GM19455 (cell line): ENCODE data around the gene TUBA8.
A peak's percentile ranks its signal among the peaks of the same experiment; 100 is the strongest.
"Not testable (repeated sequence)": the region's sequence is repeated elsewhere in the genome, so short reads cannot be mapped to it uniquely, and the experiment has no call there.

ENCODE experiments used
- ATAC-seq: cut with Tn5 transposase; IDR thresholded peaks from one replicate; pipeline ENCODE4 v1.9.1; 2021; ENCODE audit not compliant: unreplicated experiment

The TUBA8 gene

DNA sequence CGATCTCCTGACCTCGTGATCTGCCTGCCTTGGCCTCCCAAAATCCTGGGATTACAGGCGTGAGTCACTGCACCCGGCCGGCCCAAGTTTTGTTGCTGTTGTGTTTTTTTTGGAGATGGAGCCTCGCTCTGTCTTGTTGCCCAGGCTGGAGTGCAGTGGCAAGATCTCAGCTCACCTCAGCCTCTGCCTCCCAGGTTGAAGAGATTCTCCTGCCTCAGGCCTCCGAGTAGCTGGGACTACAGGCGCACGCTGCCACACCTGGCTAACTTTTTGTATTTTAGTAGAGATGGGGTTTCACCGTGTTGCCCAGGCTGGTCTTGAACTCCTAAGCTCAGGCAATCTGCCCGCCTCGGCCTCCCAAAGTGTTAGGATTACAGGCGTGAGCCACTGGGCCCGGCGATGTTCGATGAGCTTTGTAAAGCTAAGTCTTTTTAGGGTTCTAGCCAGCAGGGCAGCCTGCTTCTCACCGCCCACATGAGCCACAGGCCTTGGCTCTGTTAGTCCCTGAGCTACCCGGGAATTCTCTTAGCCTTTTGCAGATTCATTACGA lies 12.9 kb downstream of the TUBA8 start:
- ATAC-seq, result not testable (repeated sequence)

DNA sequence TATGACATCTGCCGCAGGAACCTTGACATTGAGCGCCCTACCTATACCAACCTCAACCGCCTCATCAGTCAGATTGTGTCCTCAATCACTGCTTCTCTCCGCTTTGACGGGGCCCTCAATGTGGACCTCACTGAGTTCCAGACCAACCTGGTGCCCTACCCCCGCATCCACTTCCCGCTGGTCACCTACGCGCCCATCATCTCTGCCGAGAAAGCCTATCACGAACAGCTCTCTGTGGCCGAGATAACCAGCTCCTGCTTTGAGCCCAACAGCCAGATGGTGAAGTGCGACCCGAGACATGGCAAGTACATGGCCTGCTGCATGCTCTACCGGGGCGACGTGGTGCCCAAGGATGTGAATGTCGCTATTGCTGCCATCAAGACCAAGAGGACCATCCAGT lies 16.0 kb downstream of the TUBA8 start:
- ATAC-seq, result no peak

DNA sequence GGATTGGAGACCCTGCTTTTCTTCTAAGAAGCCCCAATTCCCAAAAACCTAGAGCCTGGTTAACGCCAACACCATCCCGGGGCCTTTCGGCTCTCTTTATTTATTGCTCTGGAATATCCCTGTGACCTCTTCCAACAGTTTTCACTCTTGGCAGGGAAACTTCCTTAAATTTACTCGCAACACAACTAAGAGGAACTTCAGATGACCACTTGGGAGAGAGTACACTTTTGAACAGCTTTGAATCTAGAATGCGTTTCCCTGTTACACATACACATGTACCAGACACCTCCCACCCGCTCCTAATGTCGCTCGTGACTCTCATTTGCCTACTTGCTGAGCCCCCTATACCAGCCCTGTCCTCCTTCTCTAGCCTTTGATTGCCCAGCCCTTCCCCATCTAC lies 19.4 kb downstream of the TUBA8 start:
- no peak for ATAC-seq

DNA sequence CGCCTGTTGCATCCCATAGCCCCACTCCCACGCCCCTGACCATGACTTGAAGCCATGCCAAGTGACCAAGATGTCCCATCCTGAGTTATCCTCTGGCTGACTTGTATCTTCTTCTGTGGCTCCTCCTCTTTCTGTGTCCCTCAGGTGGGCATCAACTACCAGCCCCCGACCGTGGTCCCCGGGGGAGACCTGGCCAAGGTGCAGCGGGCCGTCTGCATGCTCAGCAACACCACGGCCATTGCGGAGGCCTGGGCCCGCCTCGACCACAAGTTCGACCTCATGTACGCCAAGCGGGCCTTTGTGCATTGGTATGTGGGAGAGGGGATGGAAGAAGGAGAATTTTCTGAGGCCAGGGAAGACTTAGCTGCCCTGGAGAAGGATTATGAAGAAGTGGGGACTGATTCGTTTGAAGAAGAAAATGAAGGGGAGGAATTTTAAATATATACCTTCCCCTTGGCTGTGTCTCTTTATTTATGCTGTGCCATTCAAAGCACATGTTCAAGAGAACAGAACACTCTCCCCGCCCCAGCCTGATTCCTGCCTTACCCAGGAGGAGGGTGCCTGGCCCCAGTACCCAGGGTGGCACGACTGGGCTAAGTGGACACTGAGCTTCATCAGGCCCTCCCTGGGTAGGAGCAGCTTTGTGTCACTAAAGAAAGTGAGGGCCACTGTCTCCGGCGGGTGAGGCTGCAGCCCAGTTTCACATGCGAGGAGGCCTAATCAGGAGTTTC lies 20.3 kb downstream of the TUBA8 start:
- ATAC-seq, result no peak

DNA sequence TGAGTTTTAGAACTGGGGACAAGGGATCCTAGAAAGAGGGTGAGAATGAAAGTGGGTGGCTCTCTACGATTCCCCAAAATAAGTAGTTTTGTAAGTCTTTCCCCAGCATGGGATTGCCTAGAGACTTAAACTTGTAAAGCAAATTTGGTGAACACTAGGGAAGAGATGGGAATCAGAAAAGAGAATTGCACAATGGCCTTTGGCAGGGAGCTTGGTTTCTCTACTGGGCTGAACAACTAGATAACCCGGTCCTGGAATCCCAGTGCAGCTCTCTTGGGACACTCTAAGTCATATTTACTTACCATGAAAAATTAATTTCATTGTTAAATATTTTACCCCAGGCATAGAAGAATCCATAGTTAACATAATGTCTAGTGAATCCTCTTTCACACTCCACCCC lies 22.8 kb downstream of the TUBA8 start:
- no peak for ATAC-seq

DNA sequence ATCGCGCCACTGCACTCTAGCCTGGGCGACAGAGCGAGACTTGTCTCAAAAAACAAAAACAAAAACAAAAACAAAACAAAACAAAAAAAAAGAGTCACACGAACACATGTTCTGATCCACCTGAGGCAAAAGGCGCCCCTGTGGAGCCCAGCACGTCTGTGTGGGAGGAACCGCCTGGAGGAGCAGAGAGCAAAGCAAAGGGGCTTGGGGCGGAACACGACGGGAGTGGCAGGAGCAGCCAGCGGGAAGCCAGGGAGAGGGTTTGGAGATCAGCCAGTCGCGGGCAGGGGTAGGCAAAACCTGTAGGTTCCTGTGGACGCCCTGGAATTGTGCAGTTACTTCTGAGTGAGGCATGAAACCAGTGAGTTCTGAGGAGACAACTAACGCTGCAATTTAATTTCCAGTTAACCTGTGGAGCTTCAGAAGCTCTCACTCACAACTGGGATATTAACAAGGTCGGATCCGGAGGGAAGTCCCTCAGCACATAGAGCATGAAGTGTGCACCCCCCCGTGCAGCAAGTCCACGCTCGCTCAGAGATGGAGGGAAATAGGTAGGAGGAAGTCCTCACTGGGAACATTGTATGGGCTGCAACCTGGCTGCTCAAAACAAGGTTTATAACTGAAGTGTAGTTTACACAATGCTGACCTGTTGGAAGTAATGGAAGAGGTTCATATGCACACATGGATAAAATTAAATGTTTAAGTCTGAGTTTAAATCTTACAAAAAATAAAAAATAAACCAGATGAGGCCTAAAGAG lies 26.1 kb downstream of the TUBA8 start:
- ATAC-seq, result no peak

DNA sequence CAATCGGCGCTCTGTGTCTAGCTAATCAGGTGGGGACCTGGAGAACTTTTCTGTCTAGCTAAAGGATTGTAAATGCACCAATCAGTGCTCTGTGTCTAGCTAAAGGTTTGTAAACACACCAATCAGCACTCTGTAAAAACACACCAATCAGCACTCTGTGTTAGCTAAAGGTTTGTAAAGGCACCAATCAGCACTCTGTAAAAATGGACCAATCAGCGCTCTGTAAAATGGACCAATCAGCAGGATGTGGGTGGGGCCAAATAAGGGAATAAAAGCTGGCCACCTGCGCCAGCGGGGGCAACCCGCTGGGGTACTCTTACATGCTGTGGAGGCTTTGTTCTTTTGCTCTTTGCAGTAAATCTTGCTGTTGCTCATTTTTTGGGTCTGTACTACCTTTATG lies 30.4 kb downstream of the TUBA8 start:
- ATAC-seq, result not testable (repeated sequence)

DNA sequence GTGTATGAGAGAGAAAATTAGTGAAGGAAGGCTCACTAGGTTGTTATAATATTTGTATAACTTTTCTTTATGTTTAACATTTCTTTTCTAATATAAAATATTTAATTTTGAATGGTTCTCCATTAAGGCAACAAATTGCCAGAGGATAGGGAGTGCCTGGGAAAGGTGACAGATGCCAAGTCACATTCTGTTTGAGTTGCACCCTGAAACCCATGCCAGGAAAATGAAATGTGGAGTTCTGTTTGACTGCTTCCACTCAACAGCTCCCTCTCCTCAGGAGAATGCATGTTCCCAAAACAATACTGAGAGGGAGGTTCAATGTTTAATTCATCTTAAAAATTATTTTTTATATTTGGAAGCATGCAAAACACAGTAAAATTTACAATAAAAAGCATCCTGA lies 33.5 kb downstream of the TUBA8 start:
- no peak for ATAC-seq

DNA sequence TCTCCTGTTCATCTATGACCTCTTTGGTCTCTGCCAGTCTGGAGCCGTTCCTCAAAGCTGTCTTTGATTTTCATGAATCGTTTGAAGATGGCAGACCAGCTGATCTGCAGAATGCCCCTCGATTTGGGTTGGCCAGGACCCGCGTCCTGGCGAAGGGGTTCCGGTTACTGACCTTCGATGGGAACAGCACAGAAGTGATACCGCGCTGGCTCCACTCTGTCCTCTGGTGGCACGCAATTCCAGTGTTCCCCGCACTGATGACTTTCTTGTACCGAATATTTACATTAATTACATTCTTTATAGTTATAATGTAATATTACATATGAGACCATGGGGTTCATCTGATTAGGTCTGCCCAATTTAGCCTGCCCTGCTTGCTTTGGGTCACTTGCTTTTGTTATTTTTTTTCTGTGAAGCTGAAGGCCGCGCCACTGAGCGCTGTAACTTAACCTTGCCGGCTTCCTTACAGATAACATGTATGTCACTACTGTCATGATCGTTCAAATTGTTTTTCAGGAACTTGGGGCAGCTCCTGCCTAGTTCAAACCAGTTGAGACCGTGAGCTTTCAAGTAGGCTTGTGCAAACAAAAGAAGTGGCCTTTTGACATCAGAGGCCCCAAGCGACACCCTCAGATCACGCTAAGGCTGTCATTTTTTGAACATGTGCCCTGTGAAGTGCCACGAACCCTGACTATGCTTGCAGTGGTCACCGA lies 35.2 kb downstream of the TUBA8 start:
- no peak for ATAC-seq

DNA sequence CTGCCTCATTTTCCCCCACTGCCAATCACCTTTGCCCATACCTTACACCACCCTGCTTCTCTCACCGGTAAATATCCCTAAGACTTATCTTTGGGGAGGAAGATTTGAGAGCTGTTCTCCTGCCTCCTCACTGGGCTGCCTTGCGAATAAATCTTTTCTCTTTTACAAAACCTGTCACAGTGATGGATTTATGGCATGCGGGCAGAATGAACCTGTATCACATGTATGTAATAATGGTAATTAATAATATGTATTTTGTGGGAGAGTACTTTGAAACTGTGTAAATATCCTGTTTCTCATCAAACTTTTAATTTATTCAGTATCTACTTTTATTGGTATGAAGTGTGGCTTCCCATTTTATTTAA lies 35.8 kb downstream of the TUBA8 start:
- ATAC-seq, result no peak

DNA sequence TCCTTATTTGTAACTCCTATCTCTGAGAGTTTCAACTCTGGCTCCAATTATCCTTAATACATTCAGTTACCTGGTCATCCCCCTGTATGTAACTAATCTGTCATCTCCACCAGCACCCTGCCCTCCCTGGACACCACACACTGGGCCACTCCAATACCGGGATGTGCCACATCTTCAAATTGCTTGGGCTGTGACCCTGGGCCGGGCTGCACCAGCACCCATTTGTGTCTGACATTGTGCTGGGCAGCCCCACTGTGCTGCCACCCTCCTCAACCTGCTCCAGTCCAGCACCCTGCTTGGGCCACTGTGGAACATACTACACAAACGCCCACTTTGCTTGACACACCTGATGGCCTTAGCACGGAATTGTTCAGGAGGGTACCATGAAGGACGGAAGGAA lies 37.2 kb downstream of the TUBA8 start:
- no peak for ATAC-seq

DNA sequence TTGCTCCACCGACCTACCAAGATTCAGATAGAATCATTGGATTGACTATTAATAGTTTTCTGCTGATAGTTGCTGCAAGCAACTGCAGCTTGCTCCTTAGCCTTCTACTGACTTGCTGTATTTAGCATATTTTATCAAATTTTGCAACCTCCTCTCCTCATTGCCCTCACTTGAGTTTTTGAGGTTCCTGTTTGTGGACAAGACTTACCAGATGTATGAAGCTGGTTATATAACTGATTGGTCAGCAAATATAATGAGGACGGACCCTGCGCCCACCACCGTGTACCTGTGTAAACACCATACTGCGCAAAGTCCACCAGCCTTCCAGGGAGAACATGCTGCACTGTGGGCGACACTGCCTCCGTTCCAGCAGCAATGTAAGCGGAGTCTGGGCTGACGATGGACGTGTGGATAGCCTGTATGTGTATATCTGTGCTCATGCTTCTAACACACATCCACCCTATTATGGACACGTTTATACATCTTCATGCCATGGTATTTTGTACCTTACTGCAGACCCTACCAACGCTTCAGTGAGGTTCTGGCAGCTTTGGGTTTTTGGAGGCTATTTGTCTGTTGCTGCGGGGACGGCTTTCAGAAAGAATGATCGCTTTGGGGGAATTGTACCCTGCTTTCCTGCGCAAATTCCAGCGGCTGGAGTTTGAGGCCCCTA lies 37.8 kb downstream of the TUBA8 start:
- no peak for ATAC-seq

DNA sequence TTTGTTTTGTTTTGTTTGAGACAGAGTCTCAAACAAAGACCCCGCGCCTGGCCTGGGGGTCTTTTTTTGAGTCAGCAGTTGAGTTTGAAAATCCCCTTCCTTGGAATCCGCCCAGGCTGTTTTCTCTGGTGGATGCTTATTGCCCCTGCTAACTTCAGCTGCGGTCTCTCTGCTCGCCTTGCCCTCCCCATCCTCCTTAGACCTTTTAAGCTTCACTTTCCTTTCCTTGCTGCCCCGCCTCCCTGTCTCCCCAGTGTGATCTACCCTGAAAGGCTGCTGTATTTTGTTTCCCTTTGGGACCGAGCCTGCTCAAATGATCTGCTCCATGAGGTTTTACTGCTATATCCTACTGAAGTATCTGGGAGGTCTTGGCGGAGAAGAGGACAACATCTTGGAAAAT lies 41.9 kb downstream of the TUBA8 start:
- no peak for ATAC-seq

DNA sequence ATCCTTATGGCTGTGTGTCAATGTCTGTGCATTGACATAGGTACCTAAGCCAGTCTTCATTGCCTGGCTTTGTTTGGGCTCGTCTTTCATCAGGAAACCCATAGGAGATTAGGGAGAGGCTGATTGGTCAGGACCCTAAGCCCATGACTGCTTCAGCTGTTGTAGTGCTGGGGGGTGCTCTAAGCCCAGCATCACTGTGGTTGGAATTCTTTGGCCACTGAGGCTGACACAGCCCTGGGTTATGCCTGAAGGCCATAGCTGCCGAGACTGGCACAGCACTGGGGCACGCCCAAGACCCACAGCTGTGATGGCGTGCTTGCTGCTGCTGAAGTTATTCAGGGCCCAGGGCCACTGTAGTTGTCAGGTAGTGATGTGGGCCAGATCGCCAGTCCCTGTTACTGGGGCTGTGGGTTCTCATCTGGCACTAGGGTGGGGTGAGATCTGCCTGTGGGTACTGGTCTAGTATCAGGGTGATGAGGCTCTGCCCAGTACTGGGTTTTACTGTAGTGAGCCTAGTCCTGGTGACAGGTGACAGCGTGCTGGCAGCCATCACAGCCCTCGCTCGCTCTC lies 44.3 kb downstream of the TUBA8 start:
- ATAC-seq, result no peak

DNA sequence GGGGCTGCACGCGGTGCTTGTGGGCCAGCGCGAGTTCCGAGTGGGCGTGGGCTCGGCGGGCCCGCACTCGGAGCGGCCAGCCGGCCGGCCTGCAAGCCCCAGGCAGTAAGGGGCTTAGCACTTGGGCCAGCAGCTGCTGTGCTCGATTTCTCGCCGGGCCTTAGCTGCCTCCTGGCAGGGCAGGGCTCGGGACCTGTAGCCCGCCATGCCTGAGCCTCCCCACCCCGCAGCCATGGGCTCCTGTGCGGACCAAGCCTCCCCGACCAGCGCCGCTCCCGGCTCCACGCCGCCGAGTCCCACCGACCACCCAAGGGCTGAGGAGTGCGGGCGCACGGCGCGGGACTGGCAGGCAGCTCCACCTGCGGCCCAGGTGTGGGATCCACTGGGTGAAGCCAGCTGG lies 44.9 kb downstream of the TUBA8 start:
- not testable (repeated sequence) for ATAC-seq

DNA sequence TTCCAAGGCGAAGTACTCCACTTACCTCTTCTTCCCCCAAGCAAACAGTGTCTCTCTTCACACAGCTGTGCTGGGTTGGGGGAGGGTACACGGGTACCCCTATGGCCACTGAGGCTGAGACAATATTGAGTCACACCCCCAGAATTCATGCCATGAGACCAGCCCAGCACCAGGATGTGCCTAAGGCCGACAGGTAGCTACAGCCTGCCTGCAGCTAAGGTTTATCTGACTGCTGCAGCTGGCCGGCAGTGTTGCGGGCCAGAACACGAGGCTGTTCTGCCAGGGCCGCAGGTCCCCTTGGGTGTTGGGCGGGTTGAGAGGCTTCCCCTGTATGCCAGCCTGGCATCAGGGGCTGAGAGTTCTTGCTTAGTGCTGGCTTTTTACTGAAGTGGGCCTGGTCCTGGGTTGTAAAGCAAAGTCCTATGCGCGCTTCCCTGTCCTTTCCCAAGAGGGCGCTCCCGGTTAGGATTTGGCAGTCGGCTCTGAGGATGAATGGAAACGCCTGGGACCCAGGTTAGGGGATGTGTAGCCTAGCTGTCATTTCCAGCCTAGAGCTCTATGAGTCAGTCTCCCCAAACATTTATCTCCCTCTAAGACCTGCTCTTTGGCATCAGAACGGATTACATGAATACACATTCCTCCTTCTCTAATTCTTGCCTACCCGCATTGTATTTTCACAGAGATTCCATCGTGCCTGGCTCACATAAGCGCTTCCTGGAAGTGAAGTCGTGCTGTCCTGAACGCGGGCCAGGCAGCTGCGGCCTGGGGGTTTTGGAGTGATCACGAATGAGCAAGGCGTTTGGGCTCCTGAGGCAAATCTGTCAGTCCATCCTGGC lies 46.5 kb downstream of the TUBA8 start:
- ATAC-seq, result no peak

DNA sequence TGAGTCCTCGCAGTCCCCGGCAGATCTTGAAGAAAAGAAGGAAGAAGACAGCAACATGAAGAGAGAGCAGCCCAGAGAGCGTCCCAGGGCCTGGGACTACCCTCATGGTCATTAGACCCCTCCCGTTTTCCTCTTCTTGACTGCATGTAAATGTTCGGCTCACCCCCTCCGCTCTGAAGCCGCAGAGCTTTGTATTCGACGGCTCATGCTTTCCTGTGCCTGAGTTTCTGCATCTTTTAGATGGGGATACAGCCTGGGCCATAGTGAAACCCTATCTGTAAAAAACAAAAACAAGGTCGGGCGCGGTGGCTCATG lies 47.1 kb downstream of the TUBA8 start:
- ATAC-seq, result no peak

DNA sequence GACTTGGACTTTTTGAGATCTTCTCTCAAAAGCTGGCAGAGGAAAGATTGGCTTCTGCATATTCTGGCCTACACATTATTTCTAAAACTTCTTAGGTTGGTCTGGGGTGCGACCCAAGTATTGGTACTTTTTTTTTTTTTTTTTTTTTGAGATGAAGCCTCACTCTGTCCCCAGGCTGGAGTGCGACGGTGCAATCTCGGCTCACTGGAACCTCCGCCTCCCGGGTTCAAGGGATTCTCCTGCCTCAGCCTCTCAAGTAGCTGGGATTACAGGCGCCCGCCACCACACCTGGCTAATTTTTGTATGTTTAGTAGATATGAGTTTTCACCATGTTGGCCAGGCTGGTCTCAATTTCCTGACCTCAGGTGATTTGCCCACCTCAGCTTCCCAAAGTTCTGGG lies 50.0 kb downstream of the TUBA8 start:
- not testable (repeated sequence) for ATAC-seq

DNA sequence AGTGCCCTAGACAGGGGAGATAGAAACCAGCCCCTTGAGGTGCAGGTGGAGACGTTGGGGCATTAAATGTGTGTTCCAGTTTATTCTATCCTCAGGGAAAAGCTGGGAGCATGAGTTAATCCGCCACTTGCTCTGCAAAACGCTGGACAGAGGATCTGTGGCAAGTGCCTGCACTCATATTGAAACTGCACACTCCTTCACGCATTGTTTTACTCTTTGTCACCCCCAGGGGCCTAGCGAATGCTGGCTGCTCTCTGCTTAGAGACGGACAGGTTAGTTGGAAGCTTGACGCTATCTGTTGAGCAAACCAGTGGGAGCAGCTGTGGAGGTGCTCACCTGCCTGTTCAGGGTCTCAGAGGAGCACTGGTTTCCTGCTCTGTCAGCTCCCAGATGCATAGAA lies 53.2 kb downstream of the TUBA8 start:
- ATAC-seq, result peak; percentile 52

DNA sequence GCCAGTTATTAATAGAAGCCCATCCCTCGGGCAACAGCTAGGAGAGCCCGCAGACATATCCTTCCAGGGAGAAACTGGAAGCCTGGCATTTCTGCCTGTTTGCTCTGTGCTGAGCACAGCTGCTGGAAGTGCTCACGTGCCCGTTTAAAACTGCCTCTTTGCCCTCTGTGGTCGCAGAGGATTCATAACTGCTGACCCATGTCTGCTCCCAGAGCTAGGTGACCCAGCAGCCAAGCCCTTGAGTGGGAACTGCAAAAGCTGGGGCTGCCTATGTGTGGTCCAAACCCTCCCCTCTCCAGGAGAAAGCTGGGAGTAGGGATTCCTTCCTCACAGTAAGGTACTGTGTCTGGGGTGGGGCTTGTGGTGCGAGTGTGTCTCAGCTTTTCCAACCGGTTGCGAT lies 54.0 kb downstream of the TUBA8 start:
- ATAC-seq, result not testable (repeated sequence)
